ENCODE data around the gene TPH2.

GRCh38 chr12:72017054-72017651 lies 78.5 kb downstream of the TPH2 start:
- TF ChIP-seq POLR2A (IDR thresholded peaks at IDR 0.05; ENCODE audit: low read depth, low read length) (no peak), SPI1 (IDR thresholded peaks at IDR 0.05; ENCODE audit: low read depth, low read length) (no peak)

Measured in GM12891 (cell line).